Measurements from ENCODE around the gene AHR. TPM values are rescaled to one million over a fixed set of nuclear protein-coding genes. Genes with fewer than 3 reads are reported as not detected.
"Not testable (repeated sequence)": the region's sequence is repeated elsewhere in the genome, so short reads cannot be mapped to it uniquely, and the experiment has no call there.

The AHR gene
- total RNA-seq, 6 donors from 2014 or later: 68.8 to 236 (median 95.6) TPM

GRCh38 chr7:17380736-17381662 is 82.5 kb downstream of the AHR start:
- Histone ChIP-seq H3K4me1 (no peaks in the 10 kb centered on the region), H3K27me3 (no peaks in the 10 kb centered on the region), H3K27ac (no peak overlapping the region), H3K36me3 (no peaks in the 10 kb centered on the region), H3K9me3 (no peaks in the 10 kb centered on the region), H3K4me3 (no peak overlapping the region)
- 94 to 95% methylated on average over 4 of the region's 4 CpGs for WGBS, 2 donors
- ATAC-seq (ENCODE audit: low FRiP score in 2 of 2) (no peak), DNase-seq (no peak)
- TF ChIP-seq EP300 (IDR thresholded peaks at IDR 0.05): no peak
- TF ChIP-seq CTCF (IDR thresholded peaks at IDR 0.05): no peak
- TF ChIP-seq POLR2A (IDR thresholded peaks at IDR 0.05): no peak
- no peak for TF ChIP-seq POLR2AphosphoS5 (IDR thresholded peaks at IDR 0.05)

- not testable (repeated sequence) for H3K4me1 ChIP-seq; H3K36me3 ChIP-seq; H3K9me3 ChIP-seq; DNase-seq; H3K4me3 ChIP-seq; ATAC-seq (ENCODE audit: low FRiP score in 2 of 2); H3K27ac ChIP-seq; H3K27me3 ChIP-seq
- 85 to 89% methylated on average over 8 of the region's 8 CpGs for WGBS, 2 donors
Measured at GRCh38 chr7:17382408-17383354, 84.2 kb downstream of the AHR start.

GRCh38 chr7:17384400-17384799 is 85.9 kb downstream of the AHR start:
- no peak for TF ChIP-seq POLR2A (IDR thresholded peaks at IDR 0.05)
- no peak for TF ChIP-seq EP300 (IDR thresholded peaks at IDR 0.05)
- TF ChIP-seq CTCF (IDR thresholded peaks at IDR 0.05): no peak
- TF ChIP-seq POLR2AphosphoS5 (IDR thresholded peaks at IDR 0.05): no peak
- DNase-seq (no peak), ATAC-seq (ENCODE audit: low FRiP score in 2 of 2) (no peak)
- Histone ChIP-seq H3K36me3 (no peaks in the 10 kb centered on the region), H3K9me3 (no peaks in the 10 kb centered on the region), H3K4me3 (no peak overlapping the region), H3K27ac (no peak overlapping the region), H3K27me3 (no peaks in the 10 kb centered on the region), H3K4me1 (no peaks in the 10 kb centered on the region)
- WGBS, 2 donors: 76 to 83% methylated on average over 1 of the region's 1 CpG

- no peaks in the 10 kb centered on the region for H3K4me1 ChIP-seq
- H3K27me3 ChIP-seq: no peaks in the 10 kb centered on the region
- ATAC-seq (ENCODE audit: low FRiP score in 2 of 2): no peak
- TF ChIP-seq POLR2A (IDR thresholded peaks at IDR 0.05) (no peak), POLR2AphosphoS5 (IDR thresholded peaks at IDR 0.05) (no peak), EP300 (IDR thresholded peaks at IDR 0.05) (no peak), CTCF (IDR thresholded peaks at IDR 0.05) (no peak)
- no peak overlapping the region for H3K27ac ChIP-seq
- no peaks in the 10 kb centered on the region for H3K9me3 ChIP-seq
- no peak overlapping the region for H3K4me3 ChIP-seq
- no peak for DNase-seq
- H3K36me3 ChIP-seq: no peaks in the 10 kb centered on the region
Measured at GRCh38 chr7:17385612-17386011, 87.2 kb downstream of the AHR start.

- WGBS, 2 donors: 44 to 61% methylated on average over 4 of the region's 4 CpGs
- DNase-seq: no peak
- TF ChIP-seq POLR2AphosphoS5 (IDR thresholded peaks at IDR 0.05): no peak
- no peak for TF ChIP-seq CTCF (IDR thresholded peaks at IDR 0.05)
- TF ChIP-seq EP300 (IDR thresholded peaks at IDR 0.05): no peak
- TF ChIP-seq POLR2A (IDR thresholded peaks at IDR 0.05): no peak
- Histone ChIP-seq H3K9me3 (peaks cover 0 to 12% (median 7%) of the 10 kb centered on the region in 4 donors), H3K4me1 (no peaks in the 10 kb centered on the region), H3K27ac (no peak overlapping the region), H3K36me3 (no peaks in the 10 kb centered on the region), H3K27me3 (no peaks in the 10 kb centered on the region), H3K4me3 (no peak overlapping the region)
- no peak for ATAC-seq (ENCODE audit: low FRiP score in 2 of 2)
Measured at GRCh38 chr7:17390392-17390791, 91.9 kb downstream of the AHR start.

All from upper lobe of left lung (tissue), 6 donors.